HG03521 (cell line): ENCODE measurements around the gene EIF4A3.

Source experiments
- ATAC-seq: cut with Tn5 transposase; IDR thresholded peaks from one replicate; pipeline ENCODE4 v1.9.1; 2021; ENCODE audit warnings: mild to moderate bottlenecking, moderate library complexity; ENCODE audit not compliant: unreplicated experiment

Gene EIF4A3

DNA sequence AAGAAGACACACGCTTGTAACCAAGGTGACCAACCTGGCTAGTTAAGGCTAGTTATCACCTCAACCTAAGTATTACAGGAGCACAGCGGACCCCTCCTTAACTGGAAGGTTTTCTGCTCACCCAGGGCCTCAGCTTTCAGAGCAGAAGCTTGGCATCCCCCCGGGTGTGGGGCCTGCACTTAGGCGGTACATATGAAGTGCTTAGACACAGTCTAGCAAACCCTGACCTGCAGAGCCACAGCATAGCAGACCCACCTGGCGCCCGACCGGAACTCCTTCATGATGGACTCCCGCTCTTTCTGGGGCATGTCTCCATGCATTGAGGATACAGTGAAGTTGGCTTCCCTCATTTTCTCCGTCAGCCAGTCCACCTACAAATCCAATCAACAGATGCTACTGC lies 9.8 kb downstream of the EIF4A3 start:
- no peak for ATAC-seq

DNA sequence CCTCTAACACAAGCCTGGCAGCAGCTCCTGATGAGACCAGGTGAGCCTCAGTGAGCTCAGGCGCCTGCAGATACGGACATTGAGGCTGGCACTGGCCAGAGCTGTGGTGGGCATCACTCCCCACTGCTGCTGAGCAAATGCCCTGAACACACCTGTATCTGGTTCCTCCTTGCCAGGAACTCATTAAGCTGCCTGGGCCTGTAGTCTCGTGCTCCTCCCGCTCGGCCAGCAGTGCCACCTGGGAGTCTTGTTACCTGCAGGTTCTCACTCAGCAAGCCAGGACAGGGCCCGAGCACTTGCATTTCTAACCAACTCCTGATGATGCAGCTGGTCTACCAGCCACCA lies 13.3 kb downstream of the EIF4A3 start:
- ATAC-seq, result no peak

DNA sequence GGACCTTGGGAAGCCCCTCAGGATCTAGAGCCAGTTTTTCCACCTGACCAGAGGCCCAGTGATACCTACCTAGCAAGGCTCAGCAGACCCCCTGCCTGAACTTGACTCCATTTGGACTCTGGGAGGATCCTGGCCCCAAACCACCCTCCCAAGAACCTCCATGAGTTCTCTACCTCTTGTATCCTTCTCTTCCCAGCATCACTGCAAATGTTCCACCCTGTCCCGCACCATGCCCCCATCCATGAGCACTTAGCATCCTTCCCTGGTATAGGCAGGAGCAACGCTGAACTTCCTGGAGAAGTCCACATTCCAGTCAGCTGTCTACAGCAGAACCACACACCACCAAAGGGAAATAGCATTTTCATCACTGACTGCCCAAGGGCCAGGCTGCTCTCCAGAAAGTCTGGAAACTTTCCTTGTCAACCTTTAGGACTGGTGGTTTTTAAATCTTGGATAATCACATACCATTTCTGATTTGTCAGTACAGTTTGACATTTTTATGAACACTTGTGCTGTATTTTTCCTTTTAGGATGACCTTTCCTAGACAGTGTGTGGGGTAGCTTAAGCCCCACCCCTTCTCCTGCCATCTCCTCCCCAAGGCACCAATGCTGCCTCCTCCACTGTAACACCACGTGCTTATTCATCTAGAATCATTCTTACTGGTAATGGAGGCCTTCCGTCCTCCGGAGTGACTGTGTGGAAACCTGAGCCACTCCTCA lies 13.9 kb downstream of the EIF4A3 start:
- no peak for ATAC-seq

DNA sequence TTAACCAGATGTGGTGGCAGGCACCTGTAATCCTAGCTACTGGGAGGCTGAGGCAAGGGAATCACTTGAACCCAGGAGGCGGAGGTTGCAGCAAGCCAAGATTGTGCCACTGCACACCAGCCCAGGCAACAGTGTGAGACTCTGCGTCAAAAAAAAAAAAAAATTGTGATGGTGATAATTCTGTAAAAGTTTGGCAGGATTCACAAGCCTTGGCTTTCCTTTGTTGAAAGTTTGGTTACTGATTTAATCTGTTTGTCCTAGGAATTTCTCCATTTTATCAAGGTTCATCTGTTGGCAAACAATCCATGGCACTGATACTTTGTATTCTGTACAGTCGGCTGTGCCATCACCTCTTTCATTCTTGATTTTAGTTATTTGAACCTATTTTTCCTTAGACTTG lies 15.9 kb downstream of the EIF4A3 start:
- ATAC-seq, result no peak

DNA sequence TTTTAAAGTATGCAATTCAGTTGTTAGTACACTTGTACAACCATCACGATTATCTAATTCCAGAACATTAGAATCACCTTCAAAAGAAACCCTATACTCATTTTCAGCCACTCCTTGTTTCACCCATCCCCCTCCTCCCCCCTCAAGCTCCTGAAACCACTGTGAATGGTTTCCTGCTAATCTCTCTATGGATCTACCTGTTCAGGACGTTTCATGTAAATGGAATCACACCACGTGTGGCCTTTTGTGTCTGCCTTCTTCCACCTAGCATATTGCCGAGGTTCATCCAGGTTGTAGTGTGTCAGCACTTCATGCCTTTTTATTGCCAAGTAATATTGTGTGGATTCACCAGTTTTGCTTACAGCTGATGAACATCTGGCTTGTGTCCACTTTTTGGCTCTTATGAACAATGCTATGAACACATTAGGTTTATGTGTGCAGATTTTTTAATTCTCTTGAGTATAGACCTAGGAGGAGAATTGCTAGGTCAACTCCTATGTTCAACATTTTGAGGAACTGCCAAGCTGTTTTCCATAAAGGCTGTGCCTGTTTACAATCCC lies 17.8 kb downstream of the EIF4A3 start:
- ATAC-seq, result no peak

DNA sequence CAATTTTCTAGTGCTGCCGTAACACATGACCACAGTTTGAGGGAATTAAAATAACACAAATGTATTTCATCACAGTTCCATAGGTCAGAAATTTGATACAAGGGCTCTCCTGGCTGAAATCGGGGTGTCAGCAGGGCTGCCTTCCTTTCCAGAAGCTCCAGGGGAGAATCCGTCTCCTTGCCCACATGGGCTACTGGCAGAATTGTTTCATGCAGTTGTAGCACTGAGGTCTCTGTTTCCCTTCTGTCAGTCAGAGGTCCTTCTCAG lies 20.5 kb downstream of the EIF4A3 start:
- no peak for ATAC-seq

DNA sequence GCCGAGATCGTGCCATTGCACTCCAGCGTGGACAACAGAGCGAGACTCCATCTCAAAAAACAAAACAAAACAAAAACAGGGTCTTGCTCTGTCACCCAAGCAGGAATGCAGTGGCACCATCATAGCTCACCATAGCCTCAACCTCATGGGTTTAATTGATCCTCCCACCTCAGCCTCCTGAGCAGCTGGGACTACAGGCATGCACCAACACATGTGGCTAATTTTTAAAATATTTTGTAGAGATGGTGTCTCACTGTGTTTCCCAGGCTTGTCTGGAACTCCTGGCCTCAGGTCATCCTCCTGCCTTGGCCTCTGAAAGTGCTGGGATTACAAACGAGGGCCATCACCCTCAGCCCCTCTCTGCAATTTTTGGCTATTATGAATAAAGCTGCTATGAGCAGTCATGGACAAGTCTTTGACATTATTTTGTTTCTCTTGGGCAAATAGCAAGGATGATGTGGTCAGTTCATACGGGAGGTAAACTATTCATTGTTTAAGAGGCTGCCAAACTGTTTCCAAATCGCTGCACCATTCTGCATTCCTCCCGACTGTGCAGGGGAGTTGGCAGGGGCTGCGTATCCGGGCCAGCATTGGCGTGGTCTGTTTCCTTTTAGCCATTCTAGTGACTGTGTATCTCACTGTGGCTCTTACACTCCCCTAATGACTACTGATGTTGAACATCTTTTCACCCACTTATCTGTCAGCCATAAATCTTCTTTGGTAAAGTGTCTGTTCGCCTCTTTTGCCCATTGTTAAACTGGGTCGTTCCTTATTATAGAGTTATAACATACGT lies 21.1 kb downstream of the EIF4A3 start:
- no peak for ATAC-seq

DNA sequence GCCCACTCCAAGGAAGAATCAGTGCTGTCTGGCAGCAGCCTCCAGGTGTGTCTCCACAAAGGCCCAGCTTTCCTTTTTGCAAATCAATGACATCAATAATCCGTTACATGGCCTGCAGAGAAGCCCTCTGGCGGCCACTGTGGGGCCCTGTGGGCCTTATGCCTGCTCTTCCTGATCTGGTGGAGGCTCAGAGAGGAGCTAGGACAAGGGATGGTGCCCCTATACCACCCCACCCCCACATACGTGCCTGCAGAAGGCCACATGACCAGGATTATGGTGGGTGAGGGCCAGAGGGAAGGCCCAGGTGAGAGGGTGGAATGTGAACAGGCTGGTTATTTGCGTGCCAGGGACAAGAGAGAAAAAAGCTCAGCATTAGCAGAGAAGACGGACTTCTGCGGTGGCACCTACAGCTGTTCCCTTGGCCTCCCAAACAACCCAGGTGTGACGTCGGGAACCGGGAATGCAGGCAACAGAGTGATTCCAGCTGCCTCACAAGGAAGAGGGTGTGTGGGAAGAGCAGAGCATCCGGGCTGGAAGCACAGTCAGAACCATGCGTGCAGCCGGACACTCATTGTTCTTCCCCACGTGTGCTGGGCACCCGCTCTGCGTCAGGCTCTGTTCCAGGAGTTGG lies 22.5 kb downstream of the EIF4A3 start:
- no peak for ATAC-seq

DNA sequence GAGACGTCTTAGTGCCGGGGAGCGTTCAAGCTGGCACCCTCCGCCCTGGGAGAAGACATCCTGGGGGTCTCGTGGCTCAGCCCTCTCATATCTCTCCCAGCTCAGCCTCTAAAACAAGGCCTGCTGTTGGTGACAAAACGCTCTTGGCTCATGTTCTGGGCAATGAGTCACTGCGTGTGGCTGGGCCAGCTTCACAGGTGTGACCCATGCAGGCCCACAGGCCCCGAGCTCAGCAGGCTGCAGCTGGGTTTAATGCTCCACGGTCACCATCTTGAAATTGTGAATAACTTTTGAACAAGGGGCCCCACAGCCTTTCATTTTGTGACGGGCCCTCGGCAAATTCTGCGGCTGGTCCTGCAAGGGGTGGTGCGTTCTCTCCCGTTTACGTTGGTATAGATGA lies 23.1 kb downstream of the EIF4A3 start:
- no peak for ATAC-seq

DNA sequence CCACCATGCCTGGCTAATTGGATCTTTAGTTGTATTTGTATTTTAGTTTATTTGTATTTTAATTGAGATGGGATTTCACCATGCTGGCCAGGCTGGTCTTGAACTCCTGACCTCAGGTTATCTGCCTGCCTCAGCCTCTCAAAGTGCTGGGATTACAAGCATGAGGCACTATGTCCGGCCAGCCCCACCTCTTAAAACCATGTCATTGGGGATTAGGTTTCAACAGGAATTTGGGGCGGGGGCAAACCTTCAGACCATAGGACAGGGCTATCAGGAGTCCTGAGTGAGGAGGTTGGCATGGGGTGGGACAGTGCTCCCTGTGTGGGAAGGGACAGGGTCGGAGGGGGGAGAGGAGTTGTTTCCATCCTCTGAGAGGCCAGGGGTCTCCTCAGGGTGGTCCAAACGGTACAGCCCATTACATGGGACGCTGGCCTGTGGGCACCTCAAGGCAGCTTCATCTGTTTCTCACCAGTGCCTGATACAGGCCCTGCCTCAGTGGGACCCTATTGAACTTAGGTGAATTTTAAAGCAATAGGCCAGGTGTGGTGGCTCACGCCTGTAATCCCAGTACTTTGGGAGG lies 23.9 kb downstream of the EIF4A3 start:
- no peak for ATAC-seq

DNA sequence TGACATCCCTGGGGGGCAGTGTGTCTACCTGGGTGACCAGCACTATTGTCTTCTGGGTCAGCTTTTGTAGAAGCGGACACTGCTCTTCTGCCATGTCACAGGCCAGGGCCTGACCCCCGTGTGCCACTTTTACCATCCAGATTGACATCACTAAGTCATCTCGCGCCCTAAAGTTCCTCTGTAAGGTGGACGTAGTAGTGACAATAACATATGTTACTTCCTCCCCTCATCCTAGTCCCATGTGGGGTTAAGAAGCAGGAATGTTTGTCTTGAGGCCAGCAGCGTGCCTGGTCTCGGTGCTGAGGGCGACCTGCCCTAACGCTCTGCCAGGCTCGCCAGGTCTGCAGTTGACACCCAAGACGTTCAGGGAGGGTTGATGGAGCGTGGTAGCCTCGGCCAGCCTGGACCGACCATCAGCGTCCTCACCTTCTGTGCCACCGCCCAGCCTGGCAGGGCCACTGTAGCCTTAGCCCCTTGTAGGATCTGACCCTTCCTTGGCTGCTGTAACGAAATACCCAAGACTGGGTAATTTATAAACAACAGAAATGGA lies 24.8 kb downstream of the EIF4A3 start:
- ATAC-seq, result no peak

DNA sequence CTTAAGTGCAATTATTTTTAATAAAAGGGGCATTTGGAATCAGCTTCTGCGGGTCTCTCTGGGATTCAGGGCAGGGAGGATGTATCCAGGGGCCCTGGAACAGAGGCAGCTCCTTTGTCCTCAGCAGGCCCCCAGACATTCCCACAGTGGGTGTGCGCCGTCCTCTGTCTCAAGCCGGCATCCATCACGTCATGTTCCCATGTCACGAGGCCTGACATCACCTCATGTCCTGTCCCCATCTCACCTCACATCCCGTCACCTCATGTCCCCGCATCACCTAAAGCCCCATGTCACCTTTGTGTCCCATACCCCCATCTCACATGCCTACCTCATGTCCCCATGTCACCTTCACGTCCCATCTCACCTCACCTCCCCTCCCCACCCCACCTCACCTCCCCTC lies 27.1 kb downstream of the EIF4A3 start:
- no peak for ATAC-seq

DNA sequence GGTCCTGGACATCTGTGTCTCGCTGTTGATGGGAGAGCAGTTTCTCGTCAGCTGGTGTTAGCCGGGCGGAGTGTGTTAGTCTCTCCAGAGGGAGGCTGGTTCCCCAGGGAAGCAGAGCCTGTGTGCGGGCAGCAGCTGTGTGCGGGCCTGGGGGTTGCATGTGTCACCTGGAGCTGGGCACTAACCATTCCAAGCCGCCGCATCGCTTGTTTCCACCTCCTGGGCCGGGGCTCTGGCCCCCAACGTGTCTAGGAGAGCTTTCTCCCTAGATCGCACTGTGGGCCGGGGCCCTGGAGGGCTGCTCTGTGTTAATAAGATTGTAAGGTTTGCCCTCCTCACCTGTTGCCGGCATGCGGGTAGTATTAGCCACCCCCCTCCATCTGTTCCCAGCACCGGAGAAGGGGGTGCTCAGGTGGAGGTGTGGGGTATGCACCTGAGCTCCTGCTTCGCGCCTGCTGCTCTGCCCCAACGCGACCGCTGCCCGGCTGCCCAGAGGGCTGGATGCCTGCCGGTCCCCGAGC lies 27.6 kb downstream of the EIF4A3 start:
- no peak for ATAC-seq

DNA sequence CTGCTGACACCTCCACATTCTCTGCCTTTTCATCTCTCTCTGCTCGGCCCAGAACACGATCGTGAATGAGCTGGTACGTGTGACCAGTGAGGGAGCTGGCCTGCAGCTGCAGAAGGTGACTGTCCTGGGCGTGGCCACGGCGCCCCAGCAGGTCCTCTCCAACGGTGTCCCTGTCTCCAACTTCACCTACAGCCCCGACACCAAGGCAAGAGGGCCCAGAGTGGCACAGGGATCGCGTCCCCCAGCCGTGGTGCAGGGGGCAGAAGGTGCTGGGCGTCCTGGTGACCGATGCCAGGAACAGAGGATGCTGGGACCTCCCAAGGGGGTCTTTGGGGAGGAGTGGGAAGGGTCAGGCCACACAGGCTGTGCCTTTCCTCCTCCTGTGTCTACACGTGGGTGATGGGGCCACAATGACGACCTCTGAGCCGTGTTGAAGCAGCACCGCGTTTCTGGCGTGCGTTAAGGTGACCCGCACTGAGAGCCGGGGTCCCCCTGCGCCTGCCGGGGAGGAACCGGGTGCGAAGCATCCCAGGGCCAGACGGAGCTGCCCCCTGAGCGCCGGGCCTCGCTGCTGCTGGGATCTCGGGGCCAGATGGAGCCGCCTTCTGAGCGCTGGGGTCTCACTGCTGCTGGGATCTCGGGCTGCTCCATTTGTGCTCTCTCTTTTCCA lies 28.2 kb downstream of the EIF4A3 start:
- ATAC-seq, result no peak

DNA sequence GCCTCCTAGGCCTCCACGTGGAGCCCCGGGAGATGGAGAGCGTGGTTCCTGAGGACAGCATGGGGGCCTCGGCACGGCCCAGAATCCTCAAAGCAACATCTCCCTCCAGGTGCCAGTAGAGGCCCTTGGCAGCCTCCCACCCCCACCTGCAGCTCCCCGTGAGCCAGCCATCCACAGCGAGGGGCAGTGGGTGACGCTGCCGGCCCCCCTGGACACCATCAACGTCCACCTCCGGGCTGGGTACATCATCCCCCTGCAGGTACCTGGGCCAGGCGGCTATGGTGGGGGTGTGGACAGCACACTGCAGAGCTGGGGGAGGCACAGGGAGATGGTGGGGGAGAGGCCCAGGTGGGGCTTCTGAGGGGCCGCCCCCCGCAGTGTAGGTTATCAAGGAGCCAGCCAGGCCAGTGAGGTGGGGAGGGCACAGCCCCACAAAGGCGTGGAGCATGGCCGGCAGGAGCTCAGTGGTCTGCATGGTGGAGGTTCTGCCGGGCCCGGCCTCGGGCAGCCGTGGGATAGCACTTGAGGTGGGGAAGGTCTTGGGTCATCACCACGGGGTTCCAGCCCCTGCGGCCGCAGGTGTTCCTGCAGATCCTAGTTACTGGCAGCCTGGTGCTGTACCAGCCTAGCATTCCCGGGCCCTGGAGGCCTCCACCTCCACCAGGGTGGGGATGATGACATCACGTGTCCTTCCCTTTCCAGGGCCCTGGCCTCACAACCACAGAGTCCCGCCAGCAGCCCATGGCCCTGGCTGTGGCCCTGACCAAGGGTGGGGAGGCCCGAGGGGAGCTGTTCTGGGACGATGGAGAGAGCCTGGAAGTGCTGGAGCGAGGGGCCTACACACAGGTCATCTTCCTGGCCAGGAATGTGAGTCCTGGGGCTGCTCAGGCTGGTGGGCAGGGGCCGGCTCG lies 29.2 kb downstream of the EIF4A3 start:
- no peak for ATAC-seq

DNA sequence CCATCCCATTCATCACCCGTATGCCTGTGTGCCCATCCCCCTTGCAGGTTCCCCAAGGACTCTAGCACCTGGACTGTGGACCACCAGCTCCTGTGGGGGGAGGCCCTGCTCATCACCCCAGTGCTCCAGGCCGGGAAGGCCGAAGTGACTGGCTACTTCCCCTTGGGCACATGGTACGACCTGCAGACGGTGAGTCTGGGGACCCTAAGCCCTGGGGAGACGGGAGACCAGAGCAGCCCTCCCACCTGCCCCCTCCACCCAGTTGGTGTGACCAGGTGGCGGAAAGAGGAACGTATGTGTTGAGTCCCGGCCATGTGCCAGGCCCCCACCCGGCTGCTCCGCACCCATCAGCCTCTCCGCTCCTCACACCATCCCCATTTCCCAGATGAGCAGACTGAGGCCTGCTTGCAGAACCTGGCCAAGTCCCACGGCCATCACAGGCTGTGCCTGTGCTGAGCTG lies 30.0 kb downstream of the EIF4A3 start:
- ATAC-seq, result no peak

DNA sequence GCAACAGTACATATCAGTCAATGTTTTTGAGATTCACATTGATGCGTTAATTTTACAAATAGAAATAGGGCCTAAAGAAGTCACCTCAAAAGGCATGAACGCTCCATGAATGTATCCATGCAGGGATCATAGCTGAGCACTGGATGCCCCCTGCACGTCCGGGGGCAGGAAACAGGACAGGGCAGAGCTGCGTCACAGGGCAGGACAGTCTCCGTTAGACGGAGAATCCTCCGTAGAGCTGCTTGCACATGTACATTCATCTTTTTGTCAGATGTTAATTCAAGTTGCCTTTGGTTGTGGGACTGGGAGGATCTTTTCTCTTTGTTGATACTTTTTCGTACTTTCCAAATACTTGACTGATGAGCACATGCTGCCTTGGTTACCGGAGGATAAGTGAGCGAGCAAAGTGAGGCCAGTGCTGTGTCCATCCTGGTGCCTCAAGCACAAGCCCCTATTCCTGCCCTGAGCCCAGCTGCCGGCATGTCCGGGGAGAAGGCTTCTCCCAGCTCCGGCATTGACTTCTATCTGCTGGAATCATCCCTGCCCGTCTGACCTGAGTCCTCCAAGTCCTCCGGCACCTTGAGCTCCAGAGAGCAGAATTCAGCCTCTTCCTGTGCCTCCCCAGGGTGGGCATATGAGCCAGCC lies 30.5 kb downstream of the EIF4A3 start:
- ATAC-seq, result no peak

DNA sequence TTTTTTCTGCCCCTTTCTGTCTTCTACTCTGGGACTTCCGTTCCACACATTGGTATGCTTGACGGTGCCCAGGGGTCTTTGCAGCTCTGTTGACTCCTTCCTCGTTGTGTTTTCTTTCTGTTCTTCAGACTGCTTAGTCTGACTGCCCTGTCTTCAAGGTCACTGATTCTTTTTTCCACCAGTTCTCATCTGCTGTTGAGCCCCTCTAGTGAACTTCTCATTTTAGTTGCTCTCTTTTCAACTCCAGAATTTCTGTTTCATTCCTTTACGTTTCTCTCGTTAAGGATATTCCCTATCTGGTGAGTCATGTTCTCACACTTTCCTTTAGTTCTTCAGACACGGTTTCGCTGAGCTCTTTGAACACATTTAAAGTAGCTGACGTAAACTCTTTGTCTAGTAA lies 31.8 kb downstream of the EIF4A3 start:
- ATAC-seq, result no peak

DNA sequence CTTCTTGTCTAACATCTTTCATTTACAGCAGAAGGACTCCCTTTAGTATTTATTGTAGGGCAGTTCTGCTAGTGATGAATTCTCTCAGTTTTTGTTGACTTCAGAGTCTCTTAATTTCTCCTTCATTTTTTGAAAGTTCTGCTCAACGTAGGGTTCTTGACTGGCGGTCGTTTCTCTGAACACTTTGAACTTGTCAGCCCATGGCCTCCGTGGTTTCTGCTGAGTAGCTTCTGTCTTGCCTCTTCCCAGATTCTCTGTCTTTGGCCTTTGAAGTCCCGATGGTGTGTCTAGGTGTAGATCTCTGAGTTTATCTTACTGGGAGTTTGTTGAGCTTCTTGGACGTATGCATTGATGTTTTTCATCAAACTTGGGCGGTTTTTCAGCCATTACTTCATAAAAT lies 32.2 kb downstream of the EIF4A3 start:
- no peak for ATAC-seq
